Right forelimb (tissue), 1 donor: ENCODE results near the gene TDRKH.

Experiments used
- DNase-seq: peaks from one replicate; pipeline ENCODE4 v3.0.0-alpha.2; 2018

Gene TDRKH

GRCh38 chr1:151820940-151821339 is 30.6 kb upstream of the TDRKH start:
- DNase-seq = no peak

- no peak for DNase-seq
Observed at GRCh38 chr1:151819976-151820623, 29.8 kb upstream of the TDRKH start.

- no peak for DNase-seq
Observed at GRCh38 chr1:151819227-151819835, 29.0 kb upstream of the TDRKH start.

- DNase-seq = no peak
Observed at GRCh38 chr1:151817353-151817730, 27.0 kb upstream of the TDRKH start.

- no peak for DNase-seq
Observed at GRCh38 chr1:151816548-151817352, 26.4 kb upstream of the TDRKH start.

- DNase-seq = no peak
Observed at GRCh38 chr1:151815716-151816327, 25.5 kb upstream of the TDRKH start.

- DNase-seq = no peak
Observed at GRCh38 chr1:151814971-151815545, 24.8 kb upstream of the TDRKH start.

- DNase-seq = no peak
Observed at GRCh38 chr1:151814426-151814825, 24.1 kb upstream of the TDRKH start.

- no peak for DNase-seq
Observed at GRCh38 chr1:151813271-151813977, 23.1 kb upstream of the TDRKH start.

GRCh38 chr1:151811181-151811580 is 20.9 kb upstream of the TDRKH start:
- DNase-seq = no peak

- no peak for DNase-seq
Observed at GRCh38 chr1:151809985-151810556, 19.8 kb upstream of the TDRKH start.

- DNase-seq = no peak
Observed at GRCh38 chr1:151809290-151809984, 19.1 kb upstream of the TDRKH start.

GRCh38 chr1:151807766-151808165 is 17.5 kb upstream of the TDRKH start:
- peak; percentile 5 for DNase-seq

GRCh38 chr1:151807131-151807530 is 16.8 kb upstream of the TDRKH start:
- peak; percentile 19 for DNase-seq

- peak; percentile 33 for DNase-seq
Observed at GRCh38 chr1:151806170-151806569, 15.9 kb upstream of the TDRKH start.

GRCh38 chr1:151805066-151805820 is 14.9 kb upstream of the TDRKH start, which contains the start of gene LINGO4:
TSS of gene LINGO4 (minus strand) at chr1:151805419. CDS start at chr1:151802704, 2,715 bp downstream.
- peak; percentile 38 for DNase-seq

GRCh38 chr1:151803915-151804314 is 13.6 kb upstream of the TDRKH start:
- peak; percentile 15 for DNase-seq

GRCh38 chr1:151803164-151803563 is 12.9 kb upstream of the TDRKH start:
- peak; percentile 38 for DNase-seq

GRCh38 chr1:151802372-151802771 is 12.1 kb upstream of the TDRKH start:
- DNase-seq = no peak

- DNase-seq = no peak
Observed at GRCh38 chr1:151801846-151802245, 11.5 kb upstream of the TDRKH start.
